ENCODE measurements around the gene YBEY. TPM values are rescaled to one million over a fixed set of nuclear protein-coding genes. Genes with fewer than 3 reads are reported as not detected.
A peak's percentile ranks its signal among the peaks of the same experiment; 100 is the strongest.

YBEY gene
- total RNA-seq, 2 donors from 2014 or later, result 8.1 to 10.9 TPM

GRCh38 chr21:46274797-46275390 is 11.2 kb upstream of the YBEY start:
- Mint-ChIP-seq H3K9me3 (no peaks in the 10 kb centered on the region), H3K36me3 (peaks cover 20% of the 10 kb centered on the region), H3K4me1 (ENCODE audit: low read depth in 2 of 2) (peaks cover 5 to 7% of the 10 kb centered on the region in 2 donors), H3K4me3 (no peak overlapping the region), H3K27ac (no peak overlapping the region), H3K27me3 (no peaks in the 10 kb centered on the region)
- no peak for ATAC-seq
- DNase-seq (ENCODE audit: low spot score), result no peak

GRCh38 chr21:46284077-46284644 is 2.0 kb upstream of the YBEY start:
- DNase-seq (ENCODE audit: low spot score) (no peak), ATAC-seq (no peak)
- Mint-ChIP-seq H3K9me3 (no peaks in the 10 kb centered on the region), H3K4me3 (peak overlapping the region; percentile 97), H3K27me3 (no peaks in the 10 kb centered on the region), H3K4me1 (ENCODE audit: low read depth in 2 of 2) (peaks cover 30 to 41% of the 10 kb centered on the region in 2 donors), H3K36me3 (peaks cover 11% of the 10 kb centered on the region), H3K27ac (peak overlapping the region; percentile 91)

DNA sequence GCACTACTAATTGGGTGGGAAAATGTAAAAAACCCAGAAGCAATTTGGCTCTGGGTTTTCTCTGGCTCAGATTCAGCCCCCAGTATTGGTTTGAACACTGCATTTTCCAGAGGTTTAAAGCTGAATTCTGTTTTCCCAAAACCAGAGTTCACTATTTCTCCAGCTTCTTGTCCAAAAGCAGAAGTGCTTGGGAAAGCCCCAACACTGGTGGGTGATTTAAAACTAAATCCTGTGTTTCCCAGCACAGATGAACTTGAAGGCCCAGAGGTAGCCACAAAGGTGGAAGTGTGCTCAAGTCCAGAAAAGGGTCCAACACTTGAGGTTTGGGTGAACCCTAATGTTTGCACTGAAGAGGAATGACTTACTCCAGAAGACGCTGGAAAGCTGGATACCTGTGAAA is 1.4 kb upstream of the YBEY start:
- DNase-seq (ENCODE audit: low spot score) (no peak), ATAC-seq (no peak)
- Mint-ChIP-seq H3K36me3 (peaks cover 11% of the 10 kb centered on the region), H3K9me3 (no peaks in the 10 kb centered on the region), H3K4me3 (peak overlapping the region; percentile 97), H3K27ac (peak overlapping the region; percentile 91), H3K4me1 (ENCODE audit: low read depth in 2 of 2) (peaks cover 31 to 45% of the 10 kb centered on the region in 2 donors), H3K27me3 (no peaks in the 10 kb centered on the region)

DNA sequence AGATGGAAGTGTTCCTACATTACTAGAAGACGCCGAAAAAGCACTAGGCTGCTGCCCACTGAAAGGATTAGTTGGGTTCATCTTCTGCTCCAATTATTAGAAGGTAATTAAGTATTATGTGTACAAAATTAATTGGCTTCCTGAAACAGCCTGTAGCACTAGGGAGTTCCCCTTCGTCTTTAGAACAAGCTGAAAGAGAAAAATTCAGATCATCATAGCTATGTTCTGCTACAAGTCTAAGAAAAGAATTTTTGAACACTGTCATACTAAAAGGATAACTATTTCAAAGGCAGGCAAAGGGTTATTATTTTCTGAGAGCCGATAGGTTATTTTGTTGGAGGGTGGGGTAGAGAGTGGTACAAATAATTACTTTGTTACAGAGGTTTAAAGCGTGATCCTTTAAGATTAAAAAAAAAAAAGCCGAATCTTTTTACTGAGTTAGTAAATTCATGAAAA is 908 bp upstream of the YBEY start, which contains the start of gene MCM3AP:
Gene MCM3AP (minus strand): TSS at position 406 of the 456 bp plus-strand sequence. CDS start 325 bp downstream, at position 81.
- DNase-seq (ENCODE audit: low spot score) (no peak), ATAC-seq (no peak)
- Mint-ChIP-seq H3K36me3 (peaks cover 11% of the 10 kb centered on the region), H3K4me3 (peak within 1 kb of the TSS; percentile 97), H3K27me3 (no peaks in the 10 kb centered on the region), H3K4me1 (ENCODE audit: low read depth in 2 of 2) (peaks cover 31 to 48% of the 10 kb centered on the region in 2 donors), H3K27ac (peak within 1 kb of the TSS; percentile 91), H3K9me3 (no peaks in the 10 kb centered on the region)

DNA sequence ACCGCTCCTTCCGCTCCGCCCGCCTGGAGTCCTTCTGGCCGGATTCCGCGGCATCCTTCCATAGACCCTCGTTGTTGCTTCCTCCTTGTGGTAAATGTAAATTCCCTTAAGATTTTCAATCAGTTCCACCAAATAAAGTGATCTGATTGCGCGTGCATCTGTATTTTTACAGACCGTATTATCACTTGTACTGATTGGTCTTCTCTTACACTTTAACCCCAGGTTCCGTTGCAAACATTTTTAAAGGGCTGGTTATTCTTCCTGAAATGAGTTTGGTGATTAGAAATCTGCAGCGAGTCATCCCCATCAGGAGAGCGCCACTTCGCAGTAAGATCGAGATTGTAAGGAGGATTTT is 483 bp downstream of the YBEY start:
- ATAC-seq (peak in 1 of 2 donors; percentile 3), DNase-seq (ENCODE audit: low spot score) (no peak)
- Mint-ChIP-seq H3K27me3 (no peaks in the 10 kb centered on the region), H3K4me3 (peak overlapping the region; percentile 97), H3K27ac (peak overlapping the region; percentile 91), H3K4me1 (ENCODE audit: low read depth in 2 of 2) (peaks cover 27 to 44% of the 10 kb centered on the region in 2 donors), H3K36me3 (peaks cover 11% of the 10 kb centered on the region), H3K9me3 (no peaks in the 10 kb centered on the region)

DNA sequence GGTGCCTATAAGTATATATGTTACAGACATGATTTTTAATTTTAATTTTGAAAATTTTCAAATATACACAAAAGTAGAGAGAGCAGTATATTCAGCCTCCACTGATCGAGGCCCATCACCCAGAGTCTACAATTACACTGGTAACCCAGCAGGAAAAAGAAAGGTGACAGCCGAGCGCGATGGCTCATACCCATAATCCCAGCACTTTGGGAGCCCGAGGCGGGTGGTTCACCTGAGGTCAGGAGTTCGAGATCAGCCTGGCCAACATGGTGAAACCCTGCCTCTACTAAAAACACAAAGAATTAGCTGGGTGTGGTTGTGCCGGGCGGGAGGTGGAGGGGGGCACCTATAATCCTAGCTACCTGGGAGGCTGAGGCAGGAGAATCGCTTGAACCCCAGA is 1.4 kb downstream of the YBEY start:
- Mint-ChIP-seq H3K9me3 (no peaks in the 10 kb centered on the region), H3K4me3 (no peak overlapping the region), H3K27me3 (no peaks in the 10 kb centered on the region), H3K4me1 (ENCODE audit: low read depth in 2 of 2) (peaks cover 27 to 44% of the 10 kb centered on the region in 2 donors), H3K36me3 (peaks cover 11% of the 10 kb centered on the region), H3K27ac (peak overlapping the region; percentile 91)
- DNase-seq (ENCODE audit: low spot score) (no peak), ATAC-seq (no peak)

DNA sequence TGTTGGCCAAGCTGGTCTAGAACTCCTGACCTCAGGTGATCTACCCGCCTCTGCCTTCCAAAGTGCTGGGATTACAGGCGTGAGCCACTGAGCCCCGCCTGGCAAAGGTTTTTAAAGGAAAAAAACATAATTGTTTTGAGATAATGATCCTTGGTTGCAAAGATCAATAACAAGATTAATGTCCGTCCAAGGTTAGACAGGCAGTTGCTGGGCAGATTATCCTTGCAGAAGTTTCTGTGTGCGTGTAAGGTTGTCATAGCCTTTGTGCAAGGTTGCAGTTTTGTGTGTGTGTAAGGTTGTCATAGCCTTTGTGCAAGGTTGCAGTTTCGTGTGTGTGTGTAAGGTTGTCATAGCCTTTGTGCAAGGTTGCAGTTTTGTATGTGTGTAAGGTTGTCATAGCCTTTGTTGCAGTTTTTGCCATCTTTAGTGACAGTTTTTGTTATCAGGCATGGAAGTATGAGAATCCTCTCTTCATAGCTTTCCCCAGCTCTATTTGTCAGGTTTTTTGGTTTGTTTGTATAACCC is 3.6 kb downstream of the YBEY start:
- Mint-ChIP-seq H3K4me1 (ENCODE audit: low read depth in 2 of 2) (peaks cover 20 to 30% of the 10 kb centered on the region in 2 donors), H3K4me3 (no peak overlapping the region), H3K36me3 (peaks cover 5% of the 10 kb centered on the region), H3K27me3 (no peaks in the 10 kb centered on the region), H3K27ac (no peak overlapping the region), H3K9me3 (no peaks in the 10 kb centered on the region)
- DNase-seq (ENCODE audit: low spot score) (no peak), ATAC-seq (no peak)

GRCh38 chr21:46291561-46291960 is 5.4 kb downstream of the YBEY start:
- peaks cover 3% of the 10 kb centered on the region for H3K36me3 Mint-ChIP-seq
- H3K27me3 Mint-ChIP-seq, result no peaks in the 10 kb centered on the region
- no peak overlapping the region for H3K27ac Mint-ChIP-seq
- no peak for ATAC-seq
- H3K4me1 Mint-ChIP-seq (ENCODE audit: low read depth in 2 of 2), result peaks cover 18 to 22% of the 10 kb centered on the region in 2 donors
- no peak overlapping the region for H3K4me3 Mint-ChIP-seq
- H3K9me3 Mint-ChIP-seq, result no peaks in the 10 kb centered on the region
- no peak for DNase-seq (ENCODE audit: low spot score)

GRCh38 chr21:46294647-46295176 is 8.6 kb downstream of the YBEY start:
- Mint-ChIP-seq H3K9me3 (no peaks in the 10 kb centered on the region), H3K27ac (peak overlapping the region in 1 of 2 donors; percentile 67), H3K27me3 (no peaks in the 10 kb centered on the region), H3K36me3 (no peaks in the 10 kb centered on the region), H3K4me3 (no peak overlapping the region), H3K4me1 (ENCODE audit: low read depth in 2 of 2) (peaks cover 3 to 17% of the 10 kb centered on the region in 2 donors)
- ATAC-seq (peak; percentile 52 to 58), DNase-seq (ENCODE audit: low spot score) (no peak)

DNA sequence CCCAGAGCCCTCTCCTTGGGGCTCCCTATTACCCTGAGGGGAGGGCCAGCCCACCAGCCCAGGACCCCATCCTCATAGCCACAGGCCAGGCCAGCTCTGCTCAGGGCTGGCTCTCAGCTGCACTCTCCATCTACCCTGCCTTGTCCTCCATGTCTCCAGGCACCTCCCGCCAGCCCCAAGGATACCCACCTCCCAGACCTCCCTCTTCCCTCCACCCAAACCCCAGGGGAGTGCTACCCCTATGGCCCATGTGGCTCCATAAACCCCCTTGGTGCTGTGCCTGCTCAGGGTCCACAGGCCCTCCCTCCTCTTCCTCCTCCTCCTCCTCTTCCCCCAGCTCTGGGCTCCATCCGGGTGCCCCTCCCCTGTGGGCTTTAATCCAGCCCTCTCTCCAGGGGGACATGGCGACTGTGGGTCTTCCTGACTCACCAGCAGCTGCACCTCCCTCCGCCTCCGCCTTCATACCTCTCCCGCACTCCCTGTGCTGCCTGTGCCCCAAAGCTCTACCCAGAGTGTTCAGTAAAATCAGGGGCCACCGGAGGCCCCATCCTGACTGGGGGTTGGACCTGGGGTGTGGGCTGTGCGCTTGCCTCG is 9.1 kb downstream of the YBEY start:
- DNase-seq (ENCODE audit: low spot score), result no peak
- peak overlapping the region in 1 of 2 donors; percentile 67 for H3K27ac Mint-ChIP-seq
- H3K4me1 Mint-ChIP-seq (ENCODE audit: low read depth in 2 of 2), result peaks cover 0 to 17% of the 10 kb centered on the region in 2 donors
- no peaks in the 10 kb centered on the region for H3K36me3 Mint-ChIP-seq
- H3K27me3 Mint-ChIP-seq, result no peaks in the 10 kb centered on the region
- ATAC-seq, result peak in 1 of 2 donors; percentile 32
- no peak overlapping the region for H3K4me3 Mint-ChIP-seq
- no peaks in the 10 kb centered on the region for H3K9me3 Mint-ChIP-seq

DNA sequence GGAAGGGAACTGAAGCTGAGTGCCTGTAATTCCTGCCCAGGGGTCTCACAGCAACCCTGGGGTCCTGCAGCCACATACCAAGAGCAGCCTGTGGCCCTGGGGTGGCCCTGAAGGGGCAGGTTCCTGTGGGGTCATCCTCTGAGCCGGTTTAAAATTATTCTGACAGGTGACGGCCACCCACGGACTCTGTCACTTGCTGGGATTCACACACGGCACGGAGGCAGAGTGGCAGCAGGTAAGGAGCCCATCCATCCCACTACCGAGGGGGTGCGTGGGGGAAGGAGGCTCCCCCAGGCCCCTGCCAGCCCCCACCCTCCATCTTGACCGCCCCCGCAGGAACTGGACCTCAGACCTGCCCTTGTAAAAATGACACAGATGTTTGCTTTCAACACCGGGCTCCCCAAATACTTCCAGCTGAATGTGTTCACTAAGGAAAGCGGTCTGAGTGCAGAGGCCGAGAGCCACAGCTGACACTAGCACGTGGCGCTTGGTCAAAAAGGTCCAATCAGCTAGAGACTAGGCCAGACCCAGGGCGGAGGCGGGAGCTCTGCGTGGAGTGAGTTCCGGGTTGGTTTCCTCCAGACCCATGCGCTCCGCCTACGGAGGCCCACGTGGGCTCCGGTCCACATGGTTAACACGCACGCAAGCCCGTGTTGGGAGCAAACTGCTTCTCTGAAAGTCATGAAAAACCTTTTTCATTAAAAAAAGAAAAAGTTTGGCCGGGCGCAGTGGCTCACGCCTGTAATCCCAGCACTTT is 10.0 kb downstream of the YBEY start:
- Mint-ChIP-seq H3K27ac (peak overlapping the region in 1 of 2 donors; percentile 75), H3K4me3 (no peak overlapping the region), H3K4me1 (ENCODE audit: low read depth in 2 of 2) (peaks cover 0 to 17% of the 10 kb centered on the region in 2 donors), H3K9me3 (no peaks in the 10 kb centered on the region), H3K36me3 (no peaks in the 10 kb centered on the region), H3K27me3 (no peaks in the 10 kb centered on the region)
- DNase-seq (ENCODE audit: low spot score) (peak; percentile 91), ATAC-seq (peak; percentile 41 to 97)

- no peak overlapping the region for H3K4me3 Mint-ChIP-seq
- peaks cover 0 to 17% of the 10 kb centered on the region in 2 donors for H3K4me1 Mint-ChIP-seq (ENCODE audit: low read depth in 2 of 2)
- H3K27me3 Mint-ChIP-seq, result no peaks in the 10 kb centered on the region
- H3K9me3 Mint-ChIP-seq, result no peaks in the 10 kb centered on the region
- H3K27ac Mint-ChIP-seq, result peak overlapping the region in 1 of 2 donors; percentile 61
- H3K36me3 Mint-ChIP-seq, result no peaks in the 10 kb centered on the region
- no peak for DNase-seq (ENCODE audit: low spot score)
- peak; percentile 4 to 26 for ATAC-seq
These were observed 11.5 kb downstream of the YBEY start for GRCh38 chr21:46297338-46298271.
